Right lobe of liver (tissue), 6 donors: ENCODE results near the gene MYRIP. TPM values are rescaled to one million over a fixed set of nuclear protein-coding genes. Genes with fewer than 3 reads are reported as not detected.

Source experiments
- ATAC-seq, 4 donors: fragments of 200-7000 bp; cut with Tn5 transposase; one replicate each; pipeline ENCODE4 v1.9.1; 2020; ENCODE audit warnings: mild to moderate bottlenecking in 4 of 4, moderate library complexity in 4 of 4
- DNase-seq, 3 donors: peaks; one replicate each; pipeline ENCODE4 v3.0.0-alpha.2; 2020
- H3K27ac ChIP-seq, 3 donors: fragments of 200-600 bp; one replicate each; pipeline ENCODE4 v1.8.0; 2022
- H3K27me3 ChIP-seq, 2 donors: fragments of 200-600 bp; one replicate each; pipeline ENCODE4 v1.8.0; 2022
- H3K36me3 ChIP-seq, 4 donors: fragments of 200-600 bp; sonication (generic) in 1 of 4; one replicate each; pipeline versions ENCODE4 v1.5.1 to v1.8.0; 2017 to 2022; ENCODE audit warnings: control low read depth in 1 of 4
- H3K4me1 ChIP-seq, 4 donors: fragments of 200-600 bp; sonication (generic) in 1 of 4; one replicate each; pipeline versions ENCODE4 v1.5.1 to v1.8.0; 2017 to 2022; ENCODE audit warnings: control low read depth in 1 of 4
- H3K4me3 ChIP-seq, 3 donors: fragments of 200-600 bp; one replicate each; pipeline ENCODE4 v1.8.0; 2022
- H3K9me3 ChIP-seq, 4 donors: fragments of 200-600 bp; sonication (generic) in 1 of 4; one replicate each; pipeline versions ENCODE4 v1.5.1 to v1.8.0; 2017 to 2022; ENCODE audit warnings: control low read depth in 1 of 4
- CTCF ChIP-seq, 4 donors: fragments of 200-600 bp in 3 of 4; fragments of 450-650 bp in 1 of 4; IDR thresholded peaks; one replicate each; pipeline versions ENCODE4 v1.5.1 to v1.8.0; 2016 to 2022; ENCODE audit warnings: antibody characterized with exemption in 4 of 4, mild to moderate bottlenecking in 2 of 4
- POLR2A ChIP-seq: fragments of 450-650 bp; IDR thresholded peaks from one replicate; pipeline ENCODE4 v1.6.1; 2017; ENCODE audit warnings: antibody characterized with exemption, mild to moderate bottlenecking
- WGBS: methylation state at CpG from one replicate; pipeline ENCODE4 v1.1.6; 2018; ENCODE audit warnings: low coverage, low lambda C conversion rate; ENCODE audit not compliant: insufficient coverage; ENCODE audit errors: missing lambda C conversion rate; 5-methylcytosine and 5-hydroxymethylcytosine counted together
- intact Hi-C, 2 donors: fragments of 100-400 bp; cut with DNase I; formaldehyde crosslinking; loops; one replicate each; pipeline versions ENCODE4 v1.11.2 to v1.14.1; 2022
- total RNA-seq, 6 experiments: library from RNA; depleted of rRNA in 2 of 6; stranded (reverse); fragments of >200 nt in 2 of 6; fragmentation: NEBNext Ultra II Directional in 3 of 6; extraction: Animal tissue kit (Norgen Biotek cat#: 25700) in 3 of 6; gene quantifications; one replicate each; pipeline versions ENCODE4 v1.1.0 to v1.2.4, GENCODE V29; 2016 to 2023
- donor health status: DM: no; HTN: yes; CAD: no.
- donor health status: DM: no; HTN: no; CAD: no.
- donor health status: DM: no; HTN: no; CAD: no.
- donor health status: DM: no; HTN: yes; CAD: no.
- donor health status: DM: no; HTN: yes; CAD: no.

Gene MYRIP
- total RNA-seq, 6 experiments from 2014 or later: 14.3 to 23.2 (median 19.0) TPM

GRCh38 chr3:40120806-40121205 lies 311.4 kb downstream of the MYRIP start:
- no peak for DNase-seq
- Histone ChIP-seq H3K4me1 (peaks cover 0 to 23% (median 0%) of the 10 kb centered on the region in 4 donors), H3K4me3 (no peak overlapping the region), H3K36me3 (no peaks in the 10 kb centered on the region), H3K9me3 (no peaks in the 10 kb centered on the region), H3K27me3 (no peaks in the 10 kb centered on the region), H3K27ac (no peak overlapping the region)
- intact Hi-C loops: no loop called here
- TF ChIP-seq POLR2A: no peak
- TF ChIP-seq CTCF (IDR thresholded peaks at IDR 0.05): no peak
- peak in 2 of 4 donors; percentile 25 to 33 for ATAC-seq
- 86% methylated on average over 1 of the region's 3 CpGs for WGBS

- DNase-seq (no peak), ATAC-seq (no peak)
- Histone ChIP-seq H3K27ac (no peak overlapping the region), H3K9me3 (no peaks in the 10 kb centered on the region), H3K27me3 (no peaks in the 10 kb centered on the region), H3K4me3 (no peak overlapping the region), H3K36me3 (no peaks in the 10 kb centered on the region), H3K4me1 (peaks cover 0 to 11% (median 0%) of the 10 kb centered on the region in 4 donors)
- no peak for TF ChIP-seq CTCF (IDR thresholded peaks at IDR 0.05)
- no peak for TF ChIP-seq POLR2A
- intact Hi-C loops: no loop called here
Observed at GRCh38 chr3:40124918-40125317, 315.5 kb downstream of the MYRIP start.

GRCh38 chr3:40128166-40128565 lies 318.8 kb downstream of the MYRIP start:
- Histone ChIP-seq H3K27ac (no peak overlapping the region), H3K9me3 (no peaks in the 10 kb centered on the region), H3K4me1 (no peaks in the 10 kb centered on the region), H3K27me3 (no peaks in the 10 kb centered on the region), H3K4me3 (no peak overlapping the region), H3K36me3 (peaks cover 0 to 1% (median 0%) of the 10 kb centered on the region in 4 donors)
- no peak for DNase-seq
- intact Hi-C loops: no loop called here
- 50% methylated on average over 1 of the region's 2 CpGs for WGBS
- no peak for ATAC-seq
- TF ChIP-seq POLR2A (no peak), CTCF (IDR thresholded peaks at IDR 0.05) (no peak)

- no peak for TF ChIP-seq CTCF (IDR thresholded peaks at IDR 0.05)
- no peak for TF ChIP-seq POLR2A
- WGBS: 94% methylated on average over 3 of the region's 3 CpGs
- Histone ChIP-seq H3K27me3 (no peaks in the 10 kb centered on the region), H3K4me1 (no peaks in the 10 kb centered on the region), H3K9me3 (no peaks in the 10 kb centered on the region), H3K36me3 (peaks cover 0 to 4% (median 0%) of the 10 kb centered on the region in 4 donors), H3K4me3 (no peak overlapping the region), H3K27ac (no peak overlapping the region)
- DNase-seq (no peak), ATAC-seq (no peak)
- intact Hi-C loops: no loop called here
Observed at GRCh38 chr3:40129510-40129909, 320.1 kb downstream of the MYRIP start.

GRCh38 chr3:40129981-40130380 lies 320.6 kb downstream of the MYRIP start:
- intact Hi-C loops: no loop called here
- DNase-seq (no peak), ATAC-seq (no peak)
- WGBS: 79% methylated on average over 2 of the region's 2 CpGs
- Histone ChIP-seq H3K36me3 (peaks cover 0 to 4% (median 0%) of the 10 kb centered on the region in 4 donors), H3K27me3 (no peaks in the 10 kb centered on the region), H3K27ac (no peak overlapping the region), H3K4me1 (no peaks in the 10 kb centered on the region), H3K4me3 (no peak overlapping the region), H3K9me3 (no peaks in the 10 kb centered on the region)
- TF ChIP-seq CTCF (IDR thresholded peaks at IDR 0.05) (no peak), POLR2A (no peak)
